Measurements from ENCODE around the gene TECPR2. TPM values are rescaled to one million over a fixed set of nuclear protein-coding genes. Genes with fewer than 3 reads are reported as not detected.
A peak's percentile ranks its signal among the peaks of the same experiment; 100 is the strongest.

Gene TECPR2
- total and polyA plus RNA-seq, 2 of the 13 experiments (the other 11 are each of a cell fraction or from before 2014, with no cell fraction given): 3.5 to 5.7 TPM

DNA sequence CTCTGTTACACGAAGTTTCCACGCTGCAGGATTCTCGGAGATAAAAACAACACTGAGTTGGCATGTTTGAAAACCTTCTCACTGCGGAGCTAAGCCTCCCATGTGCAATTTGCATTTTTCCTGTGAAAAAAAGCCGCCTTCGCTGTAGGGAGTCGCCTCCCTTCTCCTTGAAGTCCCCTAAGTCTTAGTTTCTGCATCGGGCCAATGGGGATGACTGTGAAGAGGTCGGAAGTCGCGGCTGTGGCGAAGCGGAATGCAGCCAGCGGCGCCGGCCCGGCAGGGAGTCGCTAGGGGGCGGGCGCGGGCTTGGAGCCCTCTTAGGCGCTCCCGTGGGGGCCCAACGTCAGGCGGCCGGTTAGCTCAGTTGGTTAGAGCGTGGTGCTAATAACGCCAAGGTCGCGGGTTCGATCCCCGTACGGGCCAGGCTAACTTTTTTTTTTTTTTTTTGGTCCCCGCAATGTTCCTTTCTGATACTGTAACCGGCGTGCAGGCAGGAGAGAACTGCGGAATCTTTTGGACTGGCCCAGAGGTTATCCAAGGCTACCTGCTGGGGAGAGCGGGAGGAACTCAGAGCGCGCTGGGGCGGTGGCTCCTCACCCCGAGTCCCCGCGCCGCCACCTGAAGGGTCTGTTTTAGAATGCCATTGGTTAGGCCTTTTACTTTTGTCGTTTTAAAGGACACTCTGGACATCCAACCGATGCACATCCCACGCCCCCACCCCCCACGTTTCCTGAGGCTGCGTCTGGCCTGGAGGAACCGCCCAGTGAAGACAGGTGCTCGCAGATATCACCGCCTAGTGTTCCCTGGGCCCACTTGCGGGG, 45.8 kb upstream of the TECPR2 start (continued):
- TF ChIP-seq CEBPZ (IDR thresholded peaks at IDR 0.05; ENCODE audit: low read length) (no peak), ZNF44 (CRISPR knock-in tag; IDR thresholded peaks at IDR 0.05) (no peak), ZBTB7A (CRISPR knock-in tag; IDR thresholded peaks at IDR 0.05) (no peak; the same call in 1 of the 2 replicates), BCL3 (CRISPR knock-in tag; IDR thresholded peaks at IDR 0.05) (no peak), SUZ12 (IDR thresholded peaks at IDR 0.05; ENCODE audit: low read depth, low read length) (no peak; the same call in 1 of the 2 replicates), ZNF280B (CRISPR knock-in tag; IDR thresholded peaks at IDR 0.05; ENCODE audit: borderline replicate concordance) (0 out of 2 replicates have a peak, but pooled peaks have one; percentile 13), ONECUT2 (CRISPR knock-in tag; IDR thresholded peaks at IDR 0.05) (no peak; the same call in 1 of the 2 replicates), EZH2 (conservative IDR thresholded peaks at IDR 0.05; ENCODE audit: low read depth, low read length) (no peak), ZBTB1 (CRISPR knock-in tag; IDR thresholded peaks at IDR 0.05; ENCODE audit: borderline replicate concordance) (no peak), ZNF430 (CRISPR knock-in tag; IDR thresholded peaks at IDR 0.05) (peak; percentile 60; the same call in 1 of the 2 replicates), ZNF362 (CRISPR knock-in tag; IDR thresholded peaks at IDR 0.05; ENCODE audit: borderline replicate concordance) (peak; percentile 90), ZSCAN31 (CRISPR knock-in tag; IDR thresholded peaks at IDR 0.05; ENCODE audit: low read depth) (peak; percentile 67), DPF2 (CRISPR knock-in tag; IDR thresholded peaks at IDR 0.05; ENCODE audit: borderline replicate concordance, low read depth) (no peak), ESRRA (CRISPR knock-in tag; IDR thresholded peaks at IDR 0.05; ENCODE audit: low read depth) (peak; percentile 72), ASH2L (IDR thresholded peaks at IDR 0.05; ENCODE audit: insufficient read length, low read depth, low read length) (peak; percentile 87), THAP11 (CRISPR knock-in tag; IDR thresholded peaks at IDR 0.05) (peak; percentile 79), ZFX (CRISPR knock-in tag; IDR thresholded peaks at IDR 0.05; ENCODE audit: low read depth) (peak; percentile 69), ZNF224 (CRISPR knock-in tag; IDR thresholded peaks at IDR 0.05) (no peak; the same call in 1 of the 2 replicates), GTF3A (CRISPR knock-in tag; conservative IDR thresholded peaks at IDR 0.05) (no peak)
- TF ChIP-seq, protein P1, sequence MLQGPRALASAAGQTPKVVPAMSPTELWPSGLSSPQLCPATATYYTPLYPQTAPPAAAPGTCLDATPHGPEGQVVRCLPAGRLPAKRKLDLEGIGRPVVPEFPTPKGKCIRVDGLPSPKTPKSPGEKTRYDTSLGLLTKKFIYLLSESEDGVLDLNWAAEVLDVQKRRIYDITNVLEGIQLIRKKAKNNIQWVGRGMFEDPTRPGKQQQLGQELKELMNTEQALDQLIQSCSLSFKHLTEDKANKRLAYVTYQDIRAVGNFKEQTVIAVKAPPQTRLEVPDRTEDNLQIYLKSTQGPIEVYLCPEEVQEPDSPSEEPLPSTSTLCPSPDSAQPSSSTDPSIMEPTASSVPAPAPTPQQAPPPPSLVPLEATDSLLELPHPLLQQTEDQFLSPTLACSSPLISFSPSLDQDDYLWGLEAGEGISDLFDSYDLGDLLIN (CRISPR knock-in tag; IDR thresholded peaks at IDR 0.05; ENCODE audit: borderline replicate concordance): no peak
